Loucy (cell line): ENCODE results near the gene KLHL35.

Source experiments
- H2AFZ ChIP-seq: fragments of 200-600 bp; sonication (generic); 2 replicates; pipeline ENCODE4 v1.6.0; 2016; ENCODE audit warnings: antibody characterized with exemption, mild to moderate bottlenecking, low read length, moderate library complexity
- H3F3A ChIP-seq: fragments of 200-600 bp; 2 replicates; pipeline ENCODE4 v1.6.0; 2016; ENCODE audit warnings: antibody characterized with exemption, low read depth, mild to moderate bottlenecking
- H3K27me3 ChIP-seq: fragments of 200-600 bp; sonication (generic); 2 replicates; pipeline ENCODE4 v1.6.1; 2014; ENCODE audit warnings: low read length, mild to moderate bottlenecking; ENCODE audit not compliant: insufficient read depth, poor library complexity, severe bottlenecking
- H3K36me3 ChIP-seq: fragments of 200-600 bp; sonication (generic); 2 replicates; pipeline ENCODE4 v1.6.1; 2016; ENCODE audit warnings: low read length; ENCODE audit not compliant: insufficient read depth
- H3K4me1 ChIP-seq: fragments of 200-600 bp; sonication (generic); 2 replicates; pipeline ENCODE4 v1.5.1; 2014; ENCODE audit warnings: low read length, mild to moderate bottlenecking; ENCODE audit not compliant: insufficient read depth, poor library complexity, severe bottlenecking
- H3K4me2 ChIP-seq: fragments of 200-600 bp; sonication (generic); 2 replicates; pipeline ENCODE4 v1.6.0; 2014; ENCODE audit warnings: antibody characterized with exemption, low read length, low read depth, mild to moderate bottlenecking; ENCODE audit not compliant: poor library complexity, severe bottlenecking
- H3K4me3 ChIP-seq: fragments of 200-600 bp; sonication (generic); 2 replicates; pipeline ENCODE4 v1.5.1; 2014; ENCODE audit warnings: low read length, mild to moderate bottlenecking, mixed read lengths; ENCODE audit not compliant: poor library complexity, severe bottlenecking
- H3K79me2 ChIP-seq: fragments of 200-600 bp; sonication (generic); 2 replicates; pipeline ENCODE4 v1.6.1; 2014; ENCODE audit warnings: low read length; ENCODE audit not compliant: insufficient read depth
- H3K9ac ChIP-seq: fragments of 200-600 bp; sonication (generic); 2 replicates; pipeline ENCODE4 v1.6.0; 2014; ENCODE audit warnings: mild to moderate bottlenecking, low read depth, low read length, moderate library complexity; ENCODE audit not compliant: poor library complexity, severe bottlenecking
- H3K9me2 ChIP-seq: fragments of 200-600 bp; sonication (generic); replicated peaks from 2 replicates; pipeline ENCODE4 v1.6.1; 2016; ENCODE audit warnings: low read depth, low read length, mixed read lengths
- H3K9me3 ChIP-seq: fragments of 200-600 bp; sonication (generic); 2 replicates; pipeline ENCODE4 v1.6.1; 2014; ENCODE audit warnings: mild to moderate bottlenecking, antibody characterized with exemption, low read length, low read depth; ENCODE audit not compliant: insufficient read depth
- H4K20me1 ChIP-seq: fragments of 200-600 bp; sonication (generic); 2 replicates; pipeline ENCODE4 v1.6.0; 2014; ENCODE audit warnings: antibody characterized with exemption, low read length, mild to moderate bottlenecking; ENCODE audit not compliant: insufficient read depth, poor library complexity, severe bottlenecking
- CTCF ChIP-seq: fragments of 200-600 bp; sonication (generic); conservative IDR thresholded peaks from 2 replicates; pipeline ENCODE4 v1.5.1; 2014; ENCODE audit warnings: mild to moderate bottlenecking, antibody characterized with exemption, low read length
- EZH2phosphoT487 ChIP-seq: fragments of 200-600 bp; IDR thresholded peaks from 2 replicates; pipeline ENCODE4 v1.6.1; 2018; ENCODE audit warnings: antibody characterized with exemption, mild to moderate bottlenecking, moderate library complexity, borderline replicate concordance

Gene KLHL35

DNA sequence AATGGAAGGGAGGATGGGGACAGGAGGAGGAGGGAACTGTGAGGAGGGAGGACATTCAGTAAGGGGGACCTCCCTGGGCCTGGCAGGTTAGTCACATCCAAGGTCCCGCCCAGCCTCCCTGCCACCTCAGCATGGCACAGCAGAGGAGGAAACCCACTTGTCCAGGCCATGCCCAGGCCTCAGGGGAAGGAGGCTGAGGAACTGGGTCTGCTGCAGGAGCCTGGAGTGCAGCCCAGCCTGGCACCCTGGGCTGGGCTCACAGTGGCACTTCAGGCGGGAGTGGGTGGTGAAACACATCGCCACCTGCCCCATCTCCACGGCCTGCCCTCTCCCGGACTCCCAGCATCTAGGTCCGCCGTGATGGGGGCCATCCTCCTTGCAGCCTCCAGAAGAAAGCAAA lies 17.2 kb upstream of the KLHL35 start:
- Histone ChIP-seq H3K9ac (no peak overlapping the region), H3K79me2 (no peaks in the 10 kb centered on the region), H3K4me3 (no peak overlapping the region), H3K4me2 (no peak overlapping the region), H2AFZ (no peak overlapping the region), H3K4me1 (no peaks in the 10 kb centered on the region), H3K9me3 (no peaks in the 10 kb centered on the region), H3K9me2 (no peaks in the 10 kb centered on the region), H3F3A (no peaks in the 10 kb centered on the region), H3K27me3 (no peaks in the 10 kb centered on the region), H3K36me3 (no peaks in the 10 kb centered on the region), H4K20me1 (no peaks in the 10 kb centered on the region)
- TF ChIP-seq EZH2phosphoT487 (no peak), CTCF (no peak)

DNA sequence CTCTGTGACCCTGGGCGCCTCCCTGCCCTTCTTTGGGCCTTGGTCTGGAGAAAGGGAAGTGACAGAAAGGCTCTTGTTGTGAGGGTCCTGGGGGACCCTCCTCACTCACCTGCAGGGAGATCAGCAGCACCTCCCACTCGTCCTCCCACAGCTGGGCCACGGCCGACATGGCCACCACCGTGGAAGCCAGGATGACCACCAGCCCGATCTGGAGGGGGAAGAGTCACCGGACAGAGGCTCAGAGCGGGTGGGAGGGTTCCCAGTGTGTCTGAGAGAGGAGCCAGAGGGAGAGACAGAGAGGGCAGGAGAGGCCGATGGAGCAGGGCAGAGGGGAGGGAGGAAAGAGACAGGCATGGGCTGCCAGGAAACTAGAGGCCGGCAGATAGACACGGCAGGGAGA lies 16.8 kb upstream of the KLHL35 start:
- no peaks in the 10 kb centered on the region for H3F3A ChIP-seq
- no peaks in the 10 kb centered on the region for H3K9me3 ChIP-seq
- no peak overlapping the region for H3K9ac ChIP-seq
- no peaks in the 10 kb centered on the region for H3K4me1 ChIP-seq
- H2AFZ ChIP-seq: no peak overlapping the region
- no peak overlapping the region for H3K4me2 ChIP-seq
- H3K4me3 ChIP-seq: no peak overlapping the region
- H4K20me1 ChIP-seq: no peaks in the 10 kb centered on the region
- H3K36me3 ChIP-seq: no peaks in the 10 kb centered on the region
- no peaks in the 10 kb centered on the region for H3K79me2 ChIP-seq
- no peaks in the 10 kb centered on the region for H3K9me2 ChIP-seq
- no peaks in the 10 kb centered on the region for H3K27me3 ChIP-seq
- no peak for TF ChIP-seq CTCF
- TF ChIP-seq EZH2phosphoT487: no peak

DNA sequence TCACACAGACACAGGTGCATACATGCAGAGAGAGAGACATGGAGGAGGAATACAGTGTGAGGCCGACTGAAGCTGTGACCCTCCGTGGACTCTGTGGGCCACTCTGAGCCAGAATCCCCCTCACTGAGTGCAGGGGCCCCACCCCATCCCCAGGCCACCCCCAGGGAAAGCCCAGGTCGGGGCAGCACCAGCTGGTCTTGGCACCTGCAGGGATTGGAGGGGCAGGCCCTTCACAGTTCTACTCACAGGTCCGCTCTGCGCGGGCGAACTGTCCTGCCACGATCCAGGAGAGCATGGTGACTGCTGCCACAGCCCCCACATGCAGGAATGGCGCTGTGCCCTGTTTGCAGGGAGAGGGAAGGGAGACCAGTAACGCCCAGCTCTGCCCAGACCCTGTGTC lies 16.3 kb upstream of the KLHL35 start:
- Histone ChIP-seq H3K9me2 (no peaks in the 10 kb centered on the region), H3K4me2 (no peak overlapping the region), H3K4me3 (no peak overlapping the region), H3K4me1 (no peaks in the 10 kb centered on the region), H3K9me3 (no peaks in the 10 kb centered on the region), H4K20me1 (no peaks in the 10 kb centered on the region), H2AFZ (no peak overlapping the region), H3F3A (no peaks in the 10 kb centered on the region), H3K9ac (no peak overlapping the region), H3K36me3 (no peaks in the 10 kb centered on the region), H3K79me2 (no peaks in the 10 kb centered on the region), H3K27me3 (no peaks in the 10 kb centered on the region)
- TF ChIP-seq CTCF (no peak), EZH2phosphoT487 (no peak)
